HepG2 (cell line): Measurements from ENCODE around the gene PDILT. TPM values are rescaled to one million over a fixed set of nuclear protein-coding genes. Genes with fewer than 3 reads are reported as not detected.

Source experiments
- FOXJ3 ChIP-seq: sonication (generic); formaldehyde crosslinking; IDR thresholded peaks from 2 replicates; pipeline ENCODE4 v1.4.0; 2020; ENCODE audit warnings: missing genetic modification reagents, mild to moderate bottlenecking, borderline replicate concordance
- ZNF234 ChIP-seq: sonication (generic); formaldehyde crosslinking; conservative IDR thresholded peaks from 2 replicates; pipeline ENCODE4 v1.5.1; 2020; ENCODE audit warnings: mild to moderate bottlenecking, missing genetic modification reagents
- ZNF343 ChIP-seq: sonication (generic); formaldehyde crosslinking; IDR thresholded peaks from 2 replicates; pipeline ENCODE4 v1.4.0; 2020; ENCODE audit warnings: mild to moderate bottlenecking, missing genetic modification reagents
- polyA plus RNA-seq, 8 experiments: library from polyadenylated mRNA; depleted of rRNA in 3 of 8; stranded (reverse) in 7 of 8; unstranded in 1 of 8; fragments of >200 nt; fragmentation: Illumina TruSeq in 4 of 8; extraction: Trizol in 4 of 8; gene quantifications; 2 replicates each; pipeline versions ENCODE4 v1.2.1 to v1.2.3, GENCODE V29; 2011 to 2016; ENCODE audit warnings: low read depth in 4 of 8, missing spikeins in 1 of 8, mixed read lengths in 1 of 8; ENCODE audit not compliant: insufficient read depth in 1 of 8
- total RNA-seq, 5 experiments: library from RNA; depleted of rRNA; stranded (reverse); fragments of >200 nt; fragmentation: Illumina TruSeq; extraction: Trizol; gene quantifications; 2 replicates each; pipeline ENCODE4 v1.2.3, GENCODE V29; 2016; ENCODE audit warnings: low read depth in 1 of 5
- TF ChIP-seq, protein P1 (sequence below): sonication (generic); formaldehyde crosslinking; IDR thresholded peaks from 2 replicates; pipeline ENCODE4 v1.4.0; 2020; ENCODE audit warnings: missing genetic modification reagents
- TF ChIP-seq, protein P2 (sequence below): sonication (generic); formaldehyde crosslinking; IDR thresholded peaks from 2 replicates; pipeline ENCODE4 v1.8.0; 2022; ENCODE audit warnings: missing genetic modification reagents, mild to moderate bottlenecking, moderate library complexity, borderline replicate concordance
- TF ChIP-seq, protein P3 (sequence below): IDR thresholded peaks from 2 replicates; pipeline ENCODE4 v1.6.1; 2016; ENCODE audit warnings: missing compliant biosample characterization, missing genetic modification reagents, borderline replicate concordance
- TF ChIP-seq, protein P4 (sequence below): fragments of 450-650 bp; IDR thresholded peaks from 2 replicates; pipeline ENCODE4 v1.6.1; 2017
- TF ChIP-seq, protein P5 (sequence below), 2 experiments: fragments of 450-650 bp in 1 of 2; sonication (generic) in 1 of 2; formaldehyde crosslinking in 1 of 2; IDR thresholded peaks; 2 replicates each; pipeline versions ENCODE4 v1.6.1 to v1.8.0; 2016 to 2022; ENCODE audit warnings: antibody characterized with exemption in 1 of 2, mild to moderate bottlenecking in 1 of 2, missing genetic modification reagents in 1 of 2

The PDILT gene
- total and polyA plus RNA-seq, 2 of the 13 experiments (the other 11 are each of a cell fraction or from before 2014, with no cell fraction given) = not detected

DNA sequence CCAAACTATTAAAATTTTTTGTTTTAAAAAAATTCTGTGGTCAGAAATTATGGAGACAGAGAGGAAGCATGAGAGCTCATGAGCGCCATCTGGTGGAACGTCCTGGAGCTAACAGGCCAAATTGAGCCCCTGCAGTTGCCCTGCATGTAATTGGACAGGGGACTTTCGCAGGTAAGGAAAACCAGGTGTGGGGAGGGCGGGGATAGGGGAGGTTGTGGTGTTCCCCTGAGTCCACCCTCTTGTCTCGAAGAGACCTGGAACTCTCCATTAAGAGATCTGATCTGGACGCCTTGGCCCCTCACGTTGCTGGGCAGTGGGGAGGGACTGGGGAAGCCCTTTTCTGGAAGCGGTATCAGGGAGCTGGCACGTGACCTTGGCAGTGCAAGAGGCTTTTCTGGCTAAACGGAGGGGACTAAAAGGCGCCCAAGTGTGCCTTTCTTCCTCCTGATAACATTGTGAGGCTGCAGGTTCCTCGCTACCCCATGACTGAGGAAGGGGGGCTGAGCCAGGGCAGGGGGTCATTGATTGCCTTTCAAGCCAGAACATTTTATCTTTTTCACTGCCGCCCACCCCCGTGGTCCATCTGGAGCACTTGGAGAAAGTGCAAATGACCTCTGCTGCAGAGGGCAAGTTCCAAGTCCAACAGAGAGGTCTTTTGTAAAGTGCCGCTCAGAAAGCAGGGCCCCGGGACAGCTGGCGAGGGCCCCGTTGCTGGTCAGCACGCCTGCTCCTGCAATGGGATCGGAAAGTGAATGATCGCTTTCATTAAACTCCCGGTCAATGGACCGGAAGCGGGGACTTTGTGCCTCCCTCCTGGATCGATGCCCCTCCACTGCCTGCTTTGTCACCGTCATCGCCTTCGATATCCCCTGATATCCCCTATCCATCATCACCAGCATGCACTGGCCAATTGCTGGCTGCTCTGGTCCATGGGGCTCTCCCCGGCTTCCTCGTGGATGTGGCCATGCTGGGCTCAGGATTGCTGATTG lies 18.4 kb downstream of the PDILT start (continued):
- TF ChIP-seq, protein P1, sequence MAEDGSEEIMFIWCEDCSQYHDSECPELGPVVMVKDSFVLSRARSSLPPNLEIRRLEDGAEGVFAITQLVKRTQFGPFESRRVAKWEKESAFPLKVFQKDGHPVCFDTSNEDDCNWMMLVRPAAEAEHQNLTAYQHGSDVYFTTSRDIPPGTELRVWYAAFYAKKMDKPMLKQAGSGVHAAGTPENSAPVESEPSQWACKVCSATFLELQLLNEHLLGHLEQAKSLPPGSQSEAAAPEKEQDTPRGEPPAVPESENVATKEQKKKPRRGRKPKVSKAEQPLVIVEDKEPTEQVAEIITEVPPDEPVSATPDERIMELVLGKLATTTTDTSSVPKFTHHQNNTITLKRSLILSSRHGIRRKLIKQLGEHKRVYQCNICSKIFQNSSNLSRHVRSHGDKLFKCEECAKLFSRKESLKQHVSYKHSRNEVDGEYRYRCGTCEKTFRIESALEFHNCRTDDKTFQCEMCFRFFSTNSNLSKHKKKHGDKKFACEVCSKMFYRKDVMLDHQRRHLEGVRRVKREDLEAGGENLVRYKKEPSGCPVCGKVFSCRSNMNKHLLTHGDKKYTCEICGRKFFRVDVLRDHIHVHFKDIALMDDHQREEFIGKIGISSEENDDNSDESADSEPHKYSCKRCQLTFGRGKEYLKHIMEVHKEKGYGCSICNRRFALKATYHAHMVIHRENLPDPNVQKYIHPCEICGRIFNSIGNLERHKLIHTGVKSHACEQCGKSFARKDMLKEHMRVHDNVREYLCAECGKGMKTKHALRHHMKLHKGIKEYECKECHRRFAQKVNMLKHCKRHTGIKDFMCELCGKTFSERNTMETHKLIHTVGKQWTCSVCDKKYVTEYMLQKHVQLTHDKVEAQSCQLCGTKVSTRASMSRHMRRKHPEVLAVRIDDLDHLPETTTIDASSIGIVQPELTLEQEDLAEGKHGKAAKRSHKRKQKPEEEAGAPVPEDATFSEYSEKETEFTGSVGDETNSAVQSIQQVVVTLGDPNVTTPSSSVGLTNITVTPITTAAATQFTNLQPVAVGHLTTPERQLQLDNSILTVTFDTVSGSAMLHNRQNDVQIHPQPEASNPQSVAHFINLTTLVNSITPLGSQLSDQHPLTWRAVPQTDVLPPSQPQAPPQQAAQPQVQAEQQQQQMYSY = no peak
- TF ChIP-seq ZNF234 (no peak), FOXJ3 (CRISPR knock-in tag) (peak; percentile 49; the same call in 1 of the 2 replicates), ZNF343 (no peak)
- TF ChIP-seq, protein P2, sequence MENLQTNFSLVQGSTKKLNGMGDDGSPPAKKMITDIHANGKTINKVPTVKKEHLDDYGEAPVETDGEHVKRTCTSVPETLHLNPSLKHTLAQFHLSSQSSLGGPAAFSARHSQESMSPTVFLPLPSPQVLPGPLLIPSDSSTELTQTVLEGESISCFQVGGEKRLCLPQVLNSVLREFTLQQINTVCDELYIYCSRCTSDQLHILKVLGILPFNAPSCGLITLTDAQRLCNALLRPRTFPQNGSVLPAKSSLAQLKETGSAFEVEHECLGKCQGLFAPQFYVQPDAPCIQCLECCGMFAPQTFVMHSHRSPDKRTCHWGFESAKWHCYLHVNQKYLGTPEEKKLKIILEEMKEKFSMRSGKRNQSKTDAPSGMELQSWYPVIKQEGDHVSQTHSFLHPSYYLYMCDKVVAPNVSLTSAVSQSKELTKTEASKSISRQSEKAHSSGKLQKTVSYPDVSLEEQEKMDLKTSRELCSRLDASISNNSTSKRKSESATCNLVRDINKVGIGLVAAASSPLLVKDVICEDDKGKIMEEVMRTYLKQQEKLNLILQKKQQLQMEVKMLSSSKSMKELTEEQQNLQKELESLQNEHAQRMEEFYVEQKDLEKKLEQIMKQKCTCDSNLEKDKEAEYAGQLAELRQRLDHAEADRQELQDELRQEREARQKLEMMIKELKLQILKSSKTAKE (CRISPR knock-in tag) = no peak
- TF ChIP-seq, protein P3, sequence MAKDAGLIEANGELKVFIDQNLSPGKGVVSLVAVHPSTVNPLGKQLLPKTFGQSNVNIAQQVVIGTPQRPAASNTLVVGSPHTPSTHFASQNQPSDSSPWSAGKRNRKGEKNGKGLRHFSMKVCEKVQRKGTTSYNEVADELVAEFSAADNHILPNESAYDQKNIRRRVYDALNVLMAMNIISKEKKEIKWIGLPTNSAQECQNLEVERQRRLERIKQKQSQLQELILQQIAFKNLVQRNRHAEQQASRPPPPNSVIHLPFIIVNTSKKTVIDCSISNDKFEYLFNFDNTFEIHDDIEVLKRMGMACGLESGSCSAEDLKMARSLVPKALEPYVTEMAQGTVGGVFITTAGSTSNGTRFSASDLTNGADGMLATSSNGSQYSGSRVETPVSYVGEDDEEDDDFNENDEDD (CRISPR knock-in tag) = no peak
- TF ChIP-seq, protein P4, sequence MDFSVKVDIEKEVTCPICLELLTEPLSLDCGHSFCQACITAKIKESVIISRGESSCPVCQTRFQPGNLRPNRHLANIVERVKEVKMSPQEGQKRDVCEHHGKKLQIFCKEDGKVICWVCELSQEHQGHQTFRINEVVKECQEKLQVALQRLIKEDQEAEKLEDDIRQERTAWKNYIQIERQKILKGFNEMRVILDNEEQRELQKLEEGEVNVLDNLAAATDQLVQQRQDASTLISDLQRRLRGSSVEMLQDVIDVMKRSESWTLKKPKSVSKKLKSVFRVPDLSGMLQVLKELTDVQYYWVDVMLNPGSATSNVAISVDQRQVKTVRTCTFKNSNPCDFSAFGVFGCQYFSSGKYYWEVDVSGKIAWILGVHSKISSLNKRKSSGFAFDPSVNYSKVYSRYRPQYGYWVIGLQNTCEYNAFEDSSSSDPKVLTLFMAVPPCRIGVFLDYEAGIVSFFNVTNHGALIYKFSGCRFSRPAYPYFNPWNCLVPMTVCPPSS = no peak
- TF ChIP-seq, protein P5, sequence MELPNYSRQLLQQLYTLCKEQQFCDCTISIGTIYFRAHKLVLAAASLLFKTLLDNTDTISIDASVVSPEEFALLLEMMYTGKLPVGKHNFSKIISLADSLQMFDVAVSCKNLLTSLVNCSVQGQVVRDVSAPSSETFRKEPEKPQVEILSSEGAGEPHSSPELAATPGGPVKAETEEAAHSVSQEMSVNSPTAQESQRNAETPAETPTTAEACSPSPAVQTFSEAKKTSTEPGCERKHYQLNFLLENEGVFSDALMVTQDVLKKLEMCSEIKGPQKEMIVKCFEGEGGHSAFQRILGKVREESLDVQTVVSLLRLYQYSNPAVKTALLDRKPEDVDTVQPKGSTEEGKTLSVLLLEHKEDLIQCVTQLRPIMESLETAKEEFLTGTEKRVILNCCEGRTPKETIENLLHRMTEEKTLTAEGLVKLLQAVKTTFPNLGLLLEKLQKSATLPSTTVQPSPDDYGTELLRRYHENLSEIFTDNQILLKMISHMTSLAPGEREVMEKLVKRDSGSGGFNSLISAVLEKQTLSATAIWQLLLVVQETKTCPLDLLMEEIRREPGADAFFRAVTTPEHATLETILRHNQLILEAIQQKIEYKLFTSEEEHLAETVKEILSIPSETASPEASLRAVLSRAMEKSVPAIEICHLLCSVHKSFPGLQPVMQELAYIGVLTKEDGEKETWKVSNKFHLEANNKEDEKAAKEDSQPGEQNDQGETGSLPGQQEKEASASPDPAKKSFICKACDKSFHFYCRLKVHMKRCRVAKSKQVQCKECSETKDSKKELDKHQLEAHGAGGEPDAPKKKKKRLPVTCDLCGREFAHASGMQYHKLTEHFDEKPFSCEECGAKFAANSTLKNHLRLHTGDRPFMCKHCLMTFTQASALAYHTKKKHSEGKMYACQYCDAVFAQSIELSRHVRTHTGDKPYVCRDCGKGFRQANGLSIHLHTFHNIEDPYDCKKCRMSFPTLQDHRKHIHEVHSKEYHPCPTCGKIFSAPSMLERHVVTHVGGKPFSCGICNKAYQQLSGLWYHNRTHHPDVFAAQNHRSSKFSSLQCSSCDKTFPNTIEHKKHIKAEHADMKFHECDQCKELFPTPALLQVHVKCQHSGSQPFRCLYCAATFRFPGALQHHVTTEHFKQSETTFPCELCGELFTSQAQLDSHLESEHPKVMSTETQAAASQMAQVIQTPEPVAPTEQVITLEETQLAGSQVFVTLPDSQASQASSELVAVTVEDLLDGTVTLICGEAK (IDR thresholded peaks at IDR 0.05) = no peak
- TF ChIP-seq, protein P5 (CRISPR knock-in tag; IDR thresholded peaks at IDR 0.05) = peak; percentile 59; the same call in 1 of the 2 replicates
